Anterior cingulate cortex (tissue), 58 donors: ENCODE results near the gene ASCL5.
"Not testable (repeated sequence)": the region's sequence is repeated elsewhere in the genome, so short reads cannot be mapped to it uniquely, and the experiment has no call there.

Experiments
- DNase-seq, 58 donors: peaks; one replicate each; lab custom pipeline; 2025; lab: John Stamatoyannopoulos, UW

Gene ASCL5, protein sequence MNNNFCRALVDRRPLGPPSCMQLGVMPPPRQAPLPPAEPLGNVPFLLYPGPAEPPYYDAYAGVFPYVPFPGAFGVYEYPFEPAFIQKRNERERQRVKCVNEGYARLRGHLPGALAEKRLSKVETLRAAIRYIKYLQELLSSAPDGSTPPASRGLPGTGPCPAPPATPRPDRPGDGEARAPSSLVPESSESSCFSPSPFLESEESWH

DNA sequence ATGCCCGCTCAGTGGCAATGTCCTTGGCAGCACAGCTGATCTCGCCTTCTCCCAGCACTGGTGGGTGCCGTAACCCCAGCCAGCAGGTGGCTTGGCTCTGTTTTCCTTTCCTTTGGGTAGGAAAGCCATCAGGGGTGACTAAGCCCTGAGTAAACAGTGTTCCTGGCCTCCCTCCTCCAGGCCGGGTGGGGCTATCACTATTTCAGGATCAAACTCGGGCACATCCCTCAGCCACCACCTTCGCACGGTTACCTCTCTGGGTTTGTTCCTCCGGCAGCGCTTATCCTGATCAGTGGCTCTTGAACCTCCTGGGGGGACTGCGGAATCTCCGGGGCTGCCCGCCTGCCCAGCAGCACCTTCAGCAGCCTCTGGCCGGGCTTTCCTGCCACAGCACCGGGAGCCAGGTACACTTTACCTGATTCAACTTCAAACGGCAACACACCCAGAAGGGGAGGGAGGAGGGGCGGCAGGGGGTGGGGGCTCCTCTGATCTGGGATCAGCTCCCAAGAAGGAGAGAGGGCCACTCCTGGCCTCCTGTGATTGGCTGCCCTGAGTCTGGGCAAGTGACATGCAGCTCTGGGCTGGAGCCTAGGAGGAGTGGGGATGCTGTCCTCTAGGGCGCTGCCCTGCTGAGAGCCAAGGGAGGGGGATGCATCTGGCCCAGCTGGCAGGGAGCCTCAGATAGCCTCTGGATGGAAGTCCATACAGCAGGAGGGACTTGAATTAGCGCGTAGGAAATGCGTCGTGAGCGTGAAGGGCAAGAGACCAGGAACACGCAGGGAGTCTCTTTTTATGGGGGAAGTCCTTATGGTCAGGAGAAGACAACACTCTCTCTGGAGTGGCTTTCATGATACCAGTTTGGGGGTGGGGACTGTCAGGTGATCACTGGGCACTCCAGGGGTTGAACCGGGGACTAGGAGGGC is at the start of gene ASCL5:
Gene ASCL5 (minus strand): TSS at position 353 of the 923 bp plus-strand sequence. CDS start 11,812 bp downstream, outside the sequence.
- no peak for DNase-seq

DNA sequence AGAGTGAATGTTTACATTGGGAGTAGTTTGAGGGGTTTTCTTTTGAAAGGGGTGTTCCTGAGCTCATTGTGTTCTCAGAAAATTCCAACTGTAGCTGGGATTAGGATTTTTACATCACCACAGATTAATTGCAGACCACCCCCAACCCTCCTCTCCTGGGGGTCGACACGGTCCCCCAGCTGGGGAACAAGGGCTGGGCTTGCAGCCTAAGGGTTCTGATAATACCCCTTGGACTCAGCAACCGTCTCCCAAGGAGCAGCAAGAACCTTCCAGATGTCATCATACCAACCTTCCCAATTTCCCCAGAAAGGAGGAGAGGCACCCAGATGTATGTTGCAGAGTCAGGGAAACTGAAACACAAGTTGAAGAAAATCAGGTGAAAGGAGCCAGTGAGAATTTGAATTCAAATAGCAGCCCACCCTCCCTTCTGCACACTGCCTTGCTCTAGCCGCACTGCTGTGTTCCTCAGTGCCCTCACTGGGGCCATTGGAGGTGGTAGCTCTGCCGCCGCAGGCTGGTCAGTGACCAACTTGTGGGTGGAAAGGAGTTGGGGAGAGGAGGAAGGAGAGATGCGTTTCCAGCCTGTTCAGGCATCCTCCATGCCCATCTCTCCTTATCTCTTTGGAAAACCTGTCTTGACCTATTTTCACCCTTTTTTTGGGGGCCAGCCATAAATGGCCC is 49.0 kb upstream of the ASCL5 start:
- no peak for DNase-seq

DNA sequence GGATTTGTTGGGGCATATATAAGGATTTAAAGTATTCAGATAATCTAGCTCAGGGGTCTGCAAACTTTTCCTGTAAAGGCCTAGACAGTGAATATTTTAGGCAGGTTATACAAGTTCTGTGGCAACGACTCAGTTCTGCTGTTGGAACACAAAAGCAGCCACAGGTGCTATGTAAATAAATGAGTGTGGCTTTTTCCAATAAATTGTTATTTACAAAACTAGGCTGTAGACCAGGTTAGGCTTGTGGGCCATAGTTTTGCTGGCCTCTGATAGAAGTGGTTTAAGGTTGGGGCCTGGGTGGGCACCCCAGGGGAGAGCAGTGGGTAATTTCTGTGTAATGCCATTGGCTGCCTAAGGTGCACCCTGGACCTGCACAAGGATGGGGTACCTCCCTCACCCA is 46.8 kb upstream of the ASCL5 start:
- no peak for DNase-seq

DNA sequence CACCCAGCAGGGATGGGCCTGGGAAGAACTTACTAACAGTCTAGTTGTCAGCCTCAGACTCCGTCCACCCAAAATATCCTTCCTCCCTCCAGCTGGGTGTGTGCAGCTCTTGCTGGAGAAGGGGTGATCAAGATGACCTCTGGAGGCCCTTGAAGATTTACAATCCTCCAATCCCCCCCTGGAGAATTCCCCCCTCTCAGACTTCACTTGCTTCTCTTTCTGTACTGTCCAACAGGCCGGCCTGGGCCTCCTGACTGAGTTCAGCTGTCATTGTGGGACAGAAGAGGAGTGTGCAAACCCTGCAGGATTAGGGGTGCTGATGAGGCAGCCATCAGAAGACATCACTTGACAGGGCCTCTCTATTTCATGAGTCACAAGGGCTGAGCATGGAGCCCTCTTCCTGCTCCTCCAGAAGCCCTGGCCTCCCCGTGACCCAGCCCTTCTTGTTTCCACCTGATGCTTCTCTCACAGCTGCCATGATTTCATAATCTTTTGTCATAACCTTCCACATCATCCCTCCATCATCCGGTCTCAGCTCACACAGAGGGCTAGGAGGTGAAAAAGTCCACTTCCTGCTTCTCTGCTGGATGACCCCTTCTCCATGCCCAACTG is 46.1 kb upstream of the ASCL5 start:
- DNase-seq = no peak

DNA sequence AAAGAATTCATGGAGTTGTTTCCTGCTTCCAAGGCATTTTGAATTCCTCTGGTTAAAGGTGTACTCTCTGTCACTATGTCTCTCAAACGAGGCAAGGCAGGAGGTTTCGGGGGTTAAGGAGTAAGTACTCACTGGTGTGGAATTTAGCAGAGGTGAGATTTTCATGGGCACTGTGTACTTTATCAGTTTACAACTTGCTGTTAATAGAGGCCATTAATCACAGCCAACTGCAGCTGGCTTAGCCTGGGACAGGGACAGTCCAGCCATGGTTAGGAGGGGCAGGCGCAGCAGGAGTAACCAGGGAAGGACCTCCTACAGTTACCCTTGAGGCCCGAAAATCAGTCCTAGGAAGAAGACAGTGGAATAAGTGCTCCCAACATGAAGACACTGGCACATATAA is 45.3 kb upstream of the ASCL5 start:
- no peak for DNase-seq

DNA sequence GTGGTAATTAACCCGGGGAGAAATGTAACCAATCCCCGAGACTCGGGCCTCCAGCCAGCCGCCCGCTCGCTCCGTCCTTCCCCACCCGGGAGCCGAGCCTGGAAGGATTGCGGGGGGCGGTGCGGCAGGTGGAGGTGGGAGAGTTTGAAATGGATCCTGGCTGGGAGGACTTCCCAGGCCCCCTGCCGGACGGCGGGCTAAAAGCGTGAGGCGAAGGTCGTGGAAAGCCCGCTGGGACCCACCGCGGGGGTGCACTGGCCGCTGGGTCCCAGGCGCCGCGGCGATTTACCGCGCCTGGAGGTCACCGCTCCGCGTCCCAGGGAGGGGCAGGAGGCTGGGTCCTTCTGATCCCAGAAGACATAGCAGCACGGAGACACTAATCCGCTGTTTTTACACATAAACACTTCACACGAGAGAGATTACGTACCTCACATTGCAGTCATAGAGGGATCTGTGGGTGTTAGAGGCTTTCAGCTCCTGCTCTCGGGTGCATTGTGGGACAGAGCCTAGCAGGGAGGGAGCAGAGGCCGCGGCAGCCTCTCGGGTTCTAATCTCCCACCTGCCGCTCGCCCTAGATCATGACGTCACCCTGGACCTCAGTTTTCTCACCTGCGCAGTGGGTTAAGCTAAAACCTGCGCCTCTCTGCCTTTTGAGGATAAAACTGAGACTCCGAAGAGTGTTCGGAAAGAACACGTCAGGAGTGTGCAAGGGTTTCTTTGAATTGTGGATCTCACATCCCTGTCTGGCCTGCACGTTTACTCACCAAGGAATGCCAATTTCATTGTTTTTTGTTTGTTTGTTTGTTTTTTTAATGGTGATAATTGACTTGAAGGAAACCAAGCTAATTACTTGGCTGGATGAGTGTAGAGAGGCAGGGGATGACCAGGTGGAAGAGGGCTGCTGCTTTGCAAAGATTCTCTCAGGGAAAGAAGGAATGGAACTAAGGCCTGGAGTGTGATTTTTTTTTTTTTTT is 44.4 kb upstream of the ASCL5 start:
- peak in 26 of 58 donors; percentile 10 to 73 (median 50) for DNase-seq

DNA sequence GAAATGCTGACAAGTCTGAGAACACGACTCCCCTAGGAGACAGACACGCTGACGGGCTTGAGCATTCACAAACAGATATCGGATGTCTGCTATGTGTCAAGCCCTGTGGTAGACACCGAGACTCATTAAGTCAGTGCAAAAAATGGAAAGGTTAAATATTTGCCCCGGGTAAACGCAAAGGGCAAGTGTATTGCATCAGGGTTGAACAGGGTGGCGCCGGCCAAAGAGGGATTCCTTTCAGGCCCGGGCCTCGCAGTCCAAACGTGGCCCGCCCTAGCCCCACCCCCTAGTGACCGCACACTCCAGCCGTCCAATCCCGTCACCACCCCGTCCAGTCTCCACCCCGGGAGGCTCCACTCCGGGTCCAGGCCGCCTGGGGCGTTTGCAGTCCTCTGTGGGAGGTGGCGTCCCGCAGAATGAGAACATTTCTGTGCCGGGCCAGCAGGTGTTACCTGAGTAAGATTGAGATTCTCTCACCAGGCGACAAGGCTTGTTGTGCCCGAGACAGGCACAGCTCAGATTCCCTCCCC is 43.6 kb upstream of the ASCL5 start:
- DNase-seq = peak; percentile 47 to 95 (median 86)

DNA sequence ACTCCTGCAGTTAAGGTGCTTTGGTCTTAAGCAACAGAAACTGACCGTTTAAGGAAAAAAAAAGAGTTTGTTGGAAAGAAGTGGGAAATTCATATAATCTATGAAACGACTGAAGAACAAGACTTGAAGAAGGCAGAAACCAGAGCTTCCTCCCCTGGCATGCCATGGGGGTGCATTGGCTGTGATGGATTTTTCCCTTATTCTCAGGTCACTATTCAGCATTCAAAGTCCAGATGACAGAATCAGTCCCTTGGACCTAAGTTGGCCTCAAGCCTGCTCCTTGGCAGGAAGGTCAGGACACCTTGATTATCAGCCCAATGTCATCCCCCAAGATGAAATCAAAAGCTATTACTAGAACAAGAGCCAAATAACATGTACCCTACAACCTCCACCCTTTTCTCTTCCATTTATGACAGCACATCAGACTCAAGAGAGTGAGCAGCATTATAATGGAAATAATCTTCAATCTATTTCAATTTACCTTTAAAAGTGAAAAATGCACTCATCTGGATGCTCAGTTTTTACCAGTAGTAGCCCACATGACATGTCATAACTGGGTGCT is 43.1 kb upstream of the ASCL5 start:
- no peak for DNase-seq

DNA sequence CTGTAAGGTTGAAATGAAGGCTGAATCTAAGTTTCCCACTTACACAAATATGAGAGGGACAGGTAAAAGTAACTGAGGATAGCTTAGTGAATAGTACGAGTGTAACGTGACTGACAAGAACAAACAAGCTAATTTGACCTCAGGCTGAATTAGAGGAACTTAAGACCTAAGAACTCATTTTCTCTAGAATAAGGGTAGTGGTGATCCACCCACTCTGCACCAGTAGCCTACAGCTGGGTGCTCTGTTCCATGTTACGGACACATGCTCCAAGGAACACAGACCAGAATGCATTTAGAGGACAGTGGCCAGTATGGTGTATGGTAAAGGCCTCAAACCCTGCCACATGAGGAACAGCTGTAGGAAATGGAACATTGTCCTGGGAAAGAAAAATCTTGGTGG is 42.2 kb upstream of the ASCL5 start:
- no peak for DNase-seq

DNA sequence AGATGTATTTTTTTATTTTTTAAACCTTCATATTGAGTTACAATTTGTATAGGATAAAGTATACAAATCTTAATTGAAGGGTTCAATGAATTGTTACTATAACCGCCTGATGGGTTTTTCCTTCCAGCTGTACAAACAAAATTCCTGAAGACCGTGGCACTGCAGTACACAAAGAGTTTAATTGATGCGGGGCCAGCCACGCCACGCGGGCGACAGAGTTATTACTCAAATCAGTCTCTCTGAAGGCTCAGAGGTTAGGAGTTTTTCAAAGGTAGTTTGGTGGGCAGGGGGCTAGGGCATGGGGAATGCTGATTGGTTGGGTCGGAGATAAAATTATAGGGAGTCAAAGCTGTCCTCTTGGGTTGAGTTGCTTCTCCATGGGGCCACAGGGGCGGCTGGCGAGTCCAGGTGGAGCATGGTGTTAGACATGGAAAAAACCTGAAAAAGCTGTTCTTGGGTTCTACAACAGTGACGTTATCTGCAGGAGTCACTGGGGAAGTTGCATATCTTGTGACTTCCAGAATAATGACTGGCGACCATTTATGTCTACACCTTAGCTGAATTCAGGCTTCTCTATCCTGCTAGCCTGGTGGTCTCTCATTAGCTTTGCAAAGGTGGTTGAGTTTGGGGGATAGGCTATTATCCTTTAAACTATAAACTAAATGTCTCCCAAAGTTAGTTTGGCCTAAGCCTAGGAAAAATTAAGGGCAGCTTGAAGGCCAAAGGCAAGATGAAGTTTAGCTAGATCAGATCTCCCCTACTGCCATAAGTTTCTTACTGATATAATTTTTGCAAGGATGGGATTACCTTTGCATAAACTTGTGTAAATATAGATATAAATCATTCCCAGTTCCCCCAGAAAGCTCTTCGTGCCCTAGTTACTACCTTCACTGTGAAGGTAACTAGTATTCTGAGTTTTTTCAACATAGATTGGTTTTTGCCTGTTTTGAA is 40.3 kb upstream of the ASCL5 start:
- DNase-seq = no peak

DNA sequence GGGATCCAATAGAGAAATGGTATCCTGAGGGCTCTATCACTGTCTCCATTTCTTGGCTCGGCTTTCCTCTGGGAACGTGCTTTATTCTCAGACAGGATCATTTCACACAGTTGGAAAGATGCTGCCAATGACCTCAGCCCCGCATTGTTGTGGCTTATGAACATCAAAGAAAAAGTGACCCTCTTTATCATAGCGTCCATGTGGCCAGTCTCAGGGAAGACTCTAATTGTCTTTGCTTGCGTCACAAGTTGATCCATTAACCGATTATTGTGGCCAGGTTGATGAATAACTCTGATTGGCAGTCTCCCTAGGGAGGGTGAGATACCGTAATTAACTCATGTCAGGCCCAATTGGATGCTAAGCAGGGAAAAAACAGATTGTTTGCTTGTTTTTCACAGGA is 37.7 kb upstream of the ASCL5 start:
- no peak for DNase-seq

DNA sequence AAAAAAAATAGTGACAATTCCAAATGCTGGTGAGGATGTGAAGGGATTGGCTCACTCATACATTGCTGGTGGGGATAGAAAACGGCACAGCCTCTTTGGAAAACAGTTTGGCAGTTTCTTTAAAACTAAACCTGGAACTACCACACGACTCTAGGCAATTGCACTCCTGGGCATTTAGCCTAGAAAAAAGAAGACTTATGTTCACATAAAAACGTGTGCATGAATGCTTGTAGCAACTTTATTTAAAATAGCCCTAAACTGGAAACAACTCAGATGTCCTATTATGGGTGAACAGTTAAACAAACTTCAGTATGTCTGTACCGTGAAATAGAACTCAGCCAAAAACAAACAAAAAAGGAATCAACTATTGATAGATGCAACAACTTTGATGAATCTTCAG is 36.7 kb upstream of the ASCL5 start:
- no peak for DNase-seq

DNA sequence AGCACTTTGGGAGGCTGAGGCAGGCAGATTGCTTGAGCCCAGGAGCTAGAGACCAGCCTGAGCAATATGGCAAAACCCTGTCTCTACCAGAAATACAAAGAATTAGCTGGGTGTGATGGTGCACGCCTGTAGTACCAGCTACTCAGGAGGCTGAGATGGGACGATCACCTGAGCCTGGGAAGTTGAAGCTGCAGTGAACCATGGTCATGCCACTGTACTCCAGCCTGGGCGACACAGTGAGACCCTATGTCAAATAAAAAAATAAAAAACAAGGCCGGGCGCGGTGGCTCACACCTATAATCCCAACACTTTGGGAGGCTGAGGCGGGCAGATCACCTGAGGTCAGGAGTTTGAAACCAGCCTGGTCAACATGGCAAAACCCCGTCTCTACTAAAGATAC is 36.1 kb upstream of the ASCL5 start:
- not testable (repeated sequence) for DNase-seq

DNA sequence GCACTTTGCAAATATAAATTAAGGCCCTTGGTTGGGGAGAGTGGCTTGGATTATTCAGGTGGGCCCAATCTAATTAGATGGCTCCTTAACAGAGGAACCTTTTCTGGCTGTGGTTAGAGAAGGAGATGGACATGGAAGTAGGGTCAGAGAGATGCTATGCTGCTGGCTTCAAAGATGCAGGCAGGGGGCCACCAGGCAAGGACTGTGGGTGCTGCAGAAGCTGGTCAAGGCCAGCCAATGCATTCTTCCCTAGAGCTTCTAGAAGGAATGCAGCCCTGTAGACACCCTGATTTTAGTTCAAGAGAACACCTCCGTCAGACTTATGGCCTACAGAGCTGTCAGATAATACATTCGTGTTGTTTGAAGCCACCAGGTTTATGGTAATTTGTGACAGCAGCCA is 31.0 kb upstream of the ASCL5 start:
- no peak for DNase-seq

DNA sequence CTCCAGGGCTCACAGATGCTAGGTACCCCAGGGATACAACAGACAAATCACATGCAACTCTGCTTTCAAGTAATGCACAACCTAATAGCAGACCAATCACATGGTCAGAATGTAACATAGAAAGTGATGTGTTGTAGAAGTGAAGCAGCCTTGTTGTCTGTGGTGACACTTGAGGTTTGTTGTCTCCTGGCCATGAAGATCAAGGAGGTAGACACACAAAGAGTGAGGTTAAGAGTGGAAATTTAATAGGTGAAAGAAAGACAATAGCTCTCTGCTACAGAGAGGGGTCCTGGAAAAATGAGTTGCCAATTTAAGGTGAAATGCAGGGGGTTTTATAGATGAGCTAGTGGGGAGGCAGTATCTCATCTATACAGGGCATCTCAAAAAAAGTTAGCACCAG is 29.8 kb upstream of the ASCL5 start:
- DNase-seq = no peak

DNA sequence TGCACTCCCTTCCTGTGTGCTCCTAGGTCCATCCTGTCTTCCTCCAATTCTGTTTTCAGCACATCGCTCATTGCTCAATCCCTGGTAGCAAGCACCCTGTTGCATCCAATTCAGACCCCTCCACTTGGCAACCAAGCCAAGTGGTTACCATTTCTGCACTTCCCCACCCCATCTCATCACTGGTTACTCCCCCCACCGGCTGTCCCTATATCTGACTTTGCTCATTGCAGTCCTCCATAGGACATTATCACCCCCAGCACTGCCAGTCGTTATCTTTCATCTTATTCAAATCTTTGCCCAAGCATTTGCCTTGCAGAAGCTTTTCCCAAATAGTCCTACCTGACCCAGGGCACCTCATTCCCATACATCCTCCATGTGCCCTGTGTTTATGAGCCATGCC is 29.4 kb upstream of the ASCL5 start:
- no peak for DNase-seq

DNA sequence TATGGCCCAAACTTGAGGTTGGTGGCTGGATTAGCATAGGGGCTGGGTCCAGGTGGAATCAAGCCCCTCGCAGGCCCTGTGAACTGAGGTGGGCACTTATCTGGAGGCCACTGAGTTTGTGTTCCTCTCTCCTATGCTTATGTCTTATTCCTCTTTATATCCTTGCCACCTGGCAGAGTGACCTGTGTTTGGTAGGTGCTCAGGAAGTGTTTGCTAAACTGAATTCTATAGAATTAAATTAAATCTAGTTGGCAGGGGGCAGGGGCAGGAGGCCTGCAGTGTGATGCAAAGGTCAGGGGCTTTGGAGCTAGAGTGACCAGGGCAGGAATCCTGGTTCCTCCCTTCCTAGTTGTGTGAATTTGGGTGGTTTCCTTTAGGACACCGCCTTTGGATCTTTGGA is 28.4 kb upstream of the ASCL5 start:
- no peak for DNase-seq
